Activated CD8-positive, alpha-beta memory T cell treated with anti-CD3 and anti-CD28 coated beads, Interleukin-2, amount 50 U/mL, for 24 hours (primary cell): ENCODE data around the gene PTPN7.
"Not testable (repeated sequence)": the region's sequence is repeated elsewhere in the genome, so short reads cannot be mapped to it uniquely, and the experiment has no call there.

Experiments
- DNase-seq: peaks from one replicate; pipeline ENCODE4 v3.0.0-alpha.2; 2020; ENCODE audit errors: extremely low read depth

Gene PTPN7

GRCh38 chr1:202167054-202167453, 6.7 kb upstream of the PTPN7 start:
- not testable (repeated sequence) for DNase-seq

DNA sequence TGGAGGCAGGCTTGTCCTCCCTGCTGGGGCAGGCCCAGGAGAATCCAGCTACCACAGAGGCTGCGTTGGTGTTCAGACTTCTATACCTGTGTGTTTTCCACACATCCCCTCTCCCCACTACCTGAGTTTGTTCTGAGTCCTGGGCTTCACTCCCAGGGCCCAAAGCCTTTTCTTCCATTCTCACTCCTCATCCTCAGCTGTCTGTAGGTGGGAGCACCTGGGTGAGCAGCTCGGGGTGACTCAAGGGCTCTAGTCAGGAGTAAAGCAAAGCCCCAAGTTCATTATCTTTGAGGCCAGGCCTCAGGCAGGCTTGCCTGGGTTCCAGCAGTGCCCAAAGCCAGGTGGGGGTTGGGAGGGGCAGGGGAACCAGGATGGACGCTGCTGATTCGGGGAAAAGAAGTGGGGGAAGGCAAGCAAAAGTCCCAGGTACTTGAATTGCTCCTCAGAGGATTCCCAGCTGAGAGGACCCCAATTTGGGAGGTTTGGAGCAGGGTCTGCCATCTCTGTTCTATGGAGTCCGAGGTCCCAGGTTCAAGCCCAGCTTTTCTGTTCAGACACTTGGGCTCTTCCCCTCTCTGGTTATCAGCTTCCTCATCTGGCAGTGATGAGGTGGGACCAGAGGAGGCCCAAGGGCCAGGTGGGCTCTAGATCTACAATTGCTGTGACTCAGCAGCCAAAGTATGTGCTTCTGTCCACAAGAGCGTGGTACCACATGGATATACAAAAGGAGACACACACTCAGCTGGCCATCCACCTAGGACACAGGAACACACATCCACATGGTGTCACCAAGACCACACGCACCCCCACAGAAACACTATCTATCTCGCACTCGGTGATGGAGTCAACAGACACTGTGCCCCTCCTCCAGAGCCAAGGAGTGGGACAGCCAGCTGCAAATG, 5.8 kb upstream of the PTPN7 start:
- no peak for DNase-seq

DNA sequence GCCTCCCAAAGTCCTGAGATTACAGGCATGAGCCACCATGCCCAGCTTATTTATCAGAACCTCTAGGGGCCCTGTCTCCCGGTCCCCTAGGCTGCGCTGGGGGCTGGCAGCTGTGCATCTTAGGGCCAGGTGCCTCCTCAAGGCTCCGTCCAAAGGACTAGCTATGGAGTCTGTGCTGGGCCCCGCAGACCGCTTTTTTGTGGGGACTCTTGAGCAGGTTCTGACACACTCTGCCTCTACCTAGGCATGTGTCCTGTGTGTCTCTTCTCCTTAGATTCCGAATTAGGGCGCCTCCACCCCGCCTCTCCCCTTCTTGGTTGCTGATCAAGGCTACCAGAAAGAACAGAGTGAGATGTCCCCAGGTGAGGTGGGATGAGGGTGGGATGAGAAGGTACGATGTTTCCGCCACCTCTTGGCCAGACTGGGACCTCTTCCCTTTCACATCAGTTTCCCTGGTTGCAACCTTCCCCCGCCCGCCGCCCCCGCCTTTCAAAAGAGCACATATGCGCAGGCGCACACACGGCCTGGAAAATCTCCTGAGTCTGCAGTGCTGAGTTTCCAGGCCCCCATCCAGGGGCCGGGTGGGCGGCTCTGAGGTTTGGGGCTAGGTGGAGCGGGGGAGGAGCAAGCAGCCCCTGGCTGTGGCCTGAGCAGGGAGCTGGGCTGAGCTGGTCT, 5.0 kb upstream of the PTPN7 start:
- DNase-seq: no peak

DNA sequence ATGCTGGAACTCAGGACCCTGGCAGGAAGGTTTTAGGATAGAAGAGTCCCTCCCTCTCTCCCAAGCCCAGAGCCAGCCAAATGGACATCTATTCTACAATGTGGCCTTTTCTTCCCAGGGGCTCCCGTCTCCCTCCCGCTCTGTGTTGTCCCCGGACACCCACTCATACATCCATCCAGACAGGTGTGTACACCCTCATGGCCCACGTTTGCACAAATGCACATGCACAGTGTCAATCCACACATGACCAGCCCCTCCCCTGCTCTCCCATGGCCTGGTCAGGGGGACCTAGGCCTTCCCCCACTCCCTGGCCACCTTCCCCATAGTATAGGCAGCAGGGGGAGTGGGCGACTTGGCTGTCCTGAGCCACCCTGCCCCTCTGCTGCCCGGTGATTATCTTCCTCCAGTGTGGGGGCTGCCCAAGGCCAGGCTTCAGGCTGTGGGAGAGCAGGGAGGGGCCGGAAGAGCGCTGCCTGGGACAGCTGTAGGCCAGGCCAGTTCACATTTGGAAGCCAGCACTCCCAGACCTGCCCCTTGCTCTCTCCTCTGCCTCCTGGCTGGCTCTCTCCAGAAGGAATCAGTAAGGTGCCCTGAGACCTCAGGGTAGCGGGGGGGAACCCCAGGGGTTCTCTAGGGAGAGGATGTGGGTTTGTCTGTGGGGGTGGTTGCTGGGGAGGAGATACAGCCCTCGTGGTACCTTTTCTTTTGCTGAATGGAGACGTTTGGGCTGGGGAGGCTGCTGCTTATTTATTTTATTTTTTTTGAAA, 4.1 kb upstream of the PTPN7 start:
- DNase-seq: no peak

DNA sequence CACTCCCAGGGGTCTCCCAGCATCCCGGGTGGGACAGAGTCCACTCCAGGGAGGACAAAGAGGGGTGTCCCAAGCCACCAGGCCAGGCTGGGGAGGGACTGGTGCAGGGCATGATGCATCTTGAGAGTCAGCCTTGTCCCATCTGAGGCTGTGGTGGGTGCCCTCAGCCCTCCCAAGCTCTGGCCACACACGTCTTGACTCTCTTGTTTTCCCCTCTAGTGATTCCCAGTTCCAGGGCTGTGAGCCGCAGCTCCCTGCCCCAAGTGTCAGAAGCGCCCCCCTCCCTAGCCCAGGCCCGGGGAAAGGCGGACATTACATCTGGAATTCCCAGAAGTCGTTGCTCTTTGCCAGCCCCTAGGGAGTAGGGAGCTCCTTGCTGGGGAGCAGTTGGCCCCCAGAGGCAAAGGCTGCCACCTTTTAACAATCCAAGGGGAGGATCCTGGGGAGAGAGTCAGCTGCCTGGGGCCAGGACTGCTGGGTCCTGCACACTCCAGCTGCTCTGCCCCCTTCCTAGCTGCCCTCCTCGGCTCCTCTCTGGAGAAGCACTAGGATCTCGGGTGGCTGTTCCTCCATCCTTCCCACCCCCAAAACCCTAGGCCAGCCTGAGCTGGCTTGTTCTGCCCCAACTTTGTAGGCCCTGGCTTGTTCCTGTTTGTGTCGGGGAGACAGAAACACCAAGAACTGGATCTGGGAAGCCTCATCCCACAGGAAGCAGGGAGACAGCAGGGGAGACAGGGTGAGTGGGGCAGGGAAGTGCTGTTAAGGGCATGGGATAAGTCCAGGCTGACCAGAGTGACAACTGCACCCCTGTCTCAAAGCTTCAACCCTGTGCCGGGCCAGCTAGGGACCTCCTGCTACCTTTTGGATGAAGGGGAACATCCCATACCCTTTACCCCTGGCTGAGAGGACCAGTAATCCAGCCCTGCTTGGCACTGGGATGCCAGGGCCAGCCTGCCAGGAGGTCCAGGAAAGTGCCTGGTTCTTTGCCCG, 3.2 kb upstream of the PTPN7 start:
- DNase-seq: no peak

DNA sequence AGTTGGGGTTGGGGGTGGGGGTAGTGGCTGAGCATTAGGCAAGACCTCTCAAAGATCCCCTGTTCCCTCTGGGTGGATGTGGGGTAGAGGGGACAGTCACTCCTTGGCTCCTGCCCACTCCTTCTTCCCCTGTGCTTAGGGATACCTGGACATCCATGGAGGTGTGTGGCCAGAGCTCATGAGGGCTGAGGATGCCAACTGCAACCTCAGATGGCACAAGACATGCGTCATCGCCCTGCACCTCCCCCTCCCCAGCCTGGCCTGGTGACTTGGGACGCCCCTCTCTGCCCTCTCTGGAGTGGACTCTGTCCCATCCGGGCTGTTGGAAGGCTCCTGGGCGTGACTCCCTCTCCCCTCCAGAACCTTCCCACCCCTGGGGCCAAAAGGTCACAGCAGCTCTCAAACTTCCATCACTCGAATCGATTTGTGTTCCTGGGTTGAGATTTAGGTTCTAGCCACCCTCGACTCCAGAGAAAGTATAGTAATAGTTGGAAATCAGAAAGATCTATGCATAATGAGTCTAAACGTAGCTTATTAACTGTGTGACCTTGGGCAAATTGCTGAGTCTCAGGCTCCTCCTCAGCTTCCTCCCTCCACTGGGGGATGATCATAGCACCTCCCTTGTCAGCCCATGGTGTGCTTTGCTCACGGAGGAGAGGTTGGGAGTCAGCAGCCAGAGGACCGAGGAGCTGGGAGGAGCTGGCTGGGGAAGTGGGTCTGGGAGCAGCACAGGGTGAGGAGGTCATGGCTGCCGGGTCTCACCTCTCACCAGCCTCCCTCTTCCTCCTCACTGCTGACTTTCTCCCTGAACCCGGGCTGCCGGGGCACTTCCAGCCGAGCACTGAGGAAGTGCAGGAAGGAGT, 2.2 kb upstream of the PTPN7 start:
- DNase-seq: no peak

DNA sequence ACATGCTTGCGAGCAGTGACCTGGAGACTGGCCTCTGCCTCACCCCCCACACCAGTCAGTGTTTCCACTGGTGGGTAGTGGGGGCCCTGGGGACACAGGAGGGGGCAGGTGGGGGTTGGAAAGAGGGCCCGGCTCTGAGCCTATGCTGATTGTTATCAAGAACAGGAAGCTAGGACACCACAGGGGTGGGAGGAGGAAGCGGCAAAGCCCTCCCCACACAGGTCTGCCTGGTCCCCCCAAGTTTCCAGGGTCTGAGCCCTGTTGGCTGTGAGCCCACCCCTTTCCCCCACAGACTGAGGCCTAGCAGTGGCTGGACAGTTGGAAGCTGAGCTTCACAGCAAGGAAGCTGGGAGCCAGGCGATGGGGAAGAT, 1.6 kb upstream of the PTPN7 start:
- no peak for DNase-seq

- no peak for DNase-seq
Observed at GRCh38 chr1:202161151-202162046, 997 bp upstream of the PTPN7 start.

DNA sequence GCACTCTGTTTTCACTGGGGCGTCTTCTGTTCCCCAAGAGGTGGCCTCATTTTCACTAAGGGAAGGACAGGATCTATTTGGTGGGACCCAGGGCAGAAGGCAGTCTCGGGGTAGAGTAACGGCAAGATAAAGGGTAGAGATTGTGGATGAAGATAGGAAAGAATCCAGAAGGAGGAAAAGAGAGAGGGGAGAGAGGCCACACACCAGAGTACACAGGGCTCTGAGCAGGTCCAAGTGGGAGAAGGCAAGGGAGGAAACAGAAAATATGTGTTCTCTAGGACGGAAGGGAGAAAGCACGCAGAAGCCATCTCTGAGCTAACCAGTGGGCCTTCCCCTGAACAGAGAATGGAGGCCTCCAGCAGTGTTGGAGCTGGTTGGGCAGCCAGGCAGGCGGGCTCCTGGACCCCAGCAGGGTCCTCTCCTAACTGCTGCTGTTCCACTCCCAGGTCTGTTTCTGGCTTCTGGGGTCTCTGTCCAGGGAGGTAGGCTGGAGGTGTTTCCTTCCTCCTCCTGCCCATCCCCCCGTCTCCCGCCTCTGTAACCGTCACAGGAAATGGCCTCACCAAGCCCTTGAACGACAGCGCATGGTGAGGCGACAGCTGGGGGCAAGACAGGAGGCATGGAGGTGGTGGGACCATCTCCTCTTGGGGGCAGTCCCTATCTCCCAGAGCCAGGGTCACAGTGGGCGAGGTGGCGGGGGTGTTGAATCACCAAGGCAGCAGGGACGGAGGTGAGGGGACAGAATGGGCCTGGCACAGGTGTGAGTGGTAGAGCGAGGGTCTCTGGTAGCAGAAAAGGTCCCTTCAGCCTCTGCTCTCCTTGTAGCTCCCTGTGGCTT, 649 bp downstream of the PTPN7 start:
- no peak for DNase-seq

GRCh38 chr1:202158810-202159533, 1.4 kb downstream of the PTPN7 start:
- DNase-seq: no peak

DNA sequence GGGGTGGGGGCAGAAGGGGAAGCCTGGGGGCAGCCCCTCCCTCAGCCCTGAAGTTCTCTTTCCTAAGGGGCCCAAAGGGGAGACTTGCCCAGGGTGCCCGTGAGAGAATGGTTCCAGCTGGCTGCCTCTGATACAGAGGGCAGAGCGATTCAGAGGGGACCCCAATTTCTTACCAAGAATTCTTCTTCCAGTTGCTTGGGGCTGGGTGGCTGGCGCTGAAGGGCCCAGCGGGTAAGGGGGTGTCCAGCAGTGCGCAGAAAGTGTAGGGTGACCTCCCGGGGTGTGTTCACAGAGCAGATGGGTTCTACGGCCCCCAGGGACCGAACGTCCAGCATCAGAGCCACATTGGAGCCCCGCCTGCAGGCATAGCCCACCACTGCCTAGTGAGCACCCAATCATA, 2.5 kb downstream of the PTPN7 start:
- DNase-seq: no peak

DNA sequence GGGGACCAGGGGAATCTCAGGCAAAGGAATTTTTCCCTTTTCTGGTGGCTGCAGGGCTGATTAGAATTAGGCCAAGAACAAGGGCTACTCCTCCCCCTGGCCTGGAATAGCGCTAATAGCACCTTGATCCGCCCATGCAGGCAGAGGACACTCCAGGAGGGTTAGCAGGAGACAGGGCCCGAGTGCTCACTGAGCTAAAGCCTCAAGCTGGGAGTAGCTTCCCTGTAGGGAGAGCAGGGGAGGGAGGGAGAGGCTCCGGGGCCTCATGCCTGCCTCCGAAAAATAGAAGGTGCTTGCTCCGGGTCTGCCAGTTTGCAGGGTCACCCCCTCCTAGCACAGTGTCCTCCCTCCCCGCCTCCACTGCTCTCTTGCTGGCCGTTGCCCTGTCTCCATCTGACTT, 3.8 kb downstream of the PTPN7 start:
- DNase-seq: no peak

DNA sequence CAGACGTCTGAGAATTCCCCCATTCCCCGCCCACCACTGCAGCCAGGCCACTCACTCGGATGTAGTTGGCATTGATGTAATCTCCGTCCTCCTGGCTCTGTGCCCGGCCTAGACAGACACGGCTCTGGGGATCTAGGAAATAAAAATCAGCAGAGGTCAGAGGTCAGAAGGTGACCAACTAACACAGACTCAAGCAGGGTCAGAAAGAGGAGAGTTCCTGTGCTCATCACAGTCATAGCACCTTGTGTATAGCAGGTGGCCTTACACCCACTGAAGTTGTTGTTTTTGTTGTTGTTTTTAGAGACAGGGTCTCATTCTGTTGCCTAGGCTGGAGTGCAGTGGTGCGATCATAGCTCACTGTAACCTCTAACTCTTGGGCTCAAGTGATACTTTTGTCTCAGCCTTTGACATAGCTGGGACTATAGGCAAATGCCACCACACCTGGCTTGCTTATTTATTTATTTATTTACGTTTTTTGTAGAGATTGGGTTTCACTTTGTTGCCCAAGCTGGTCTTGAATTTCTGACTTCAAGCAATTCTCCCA, 4.9 kb downstream of the PTPN7 start:
- DNase-seq: no peak

DNA sequence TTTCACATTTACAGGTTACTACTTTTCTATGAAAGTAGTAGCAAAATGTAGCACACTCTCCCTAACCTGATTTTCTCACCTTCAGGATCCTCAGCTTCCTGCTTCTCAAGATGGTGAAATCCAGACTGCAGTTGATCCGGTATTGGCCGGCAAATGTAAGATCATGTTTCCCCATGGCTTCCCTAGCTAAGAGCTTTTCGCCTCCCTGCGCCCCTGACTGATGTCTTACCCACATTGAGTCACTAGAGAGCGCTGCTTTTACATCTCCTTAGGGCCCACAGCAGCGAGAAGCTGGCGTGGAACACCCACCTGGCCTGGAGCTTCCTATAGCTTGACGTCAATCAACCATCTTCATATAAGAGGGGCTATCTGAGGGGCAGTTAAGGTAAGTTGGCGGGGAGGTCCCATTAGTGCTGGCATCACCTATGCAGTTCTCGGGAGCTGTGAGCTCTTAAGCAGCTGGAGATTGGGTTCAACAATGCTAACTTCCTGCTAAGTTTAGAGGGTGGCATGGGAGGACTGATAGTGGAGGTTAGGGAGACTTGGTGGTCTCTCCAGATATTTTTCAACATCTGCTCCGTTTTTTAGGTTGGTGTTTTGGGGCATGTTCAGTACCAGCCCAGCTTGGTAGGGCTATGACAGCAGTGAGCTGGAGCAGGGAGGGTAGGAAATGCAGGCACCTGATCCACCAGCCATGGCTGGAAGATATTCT, 5.5 kb downstream of the PTPN7 start:
- no peak for DNase-seq

- no peak for DNase-seq
Observed at GRCh38 chr1:202154148-202154765, 6.1 kb downstream of the PTPN7 start.

- no peak for DNase-seq
Observed at GRCh38 chr1:202153284-202153683, 7.1 kb downstream of the PTPN7 start.
